GM21786 (cell line): ENCODE data around the gene TRIM22.

Source experiments
- ATAC-seq: cut with Tn5 transposase; IDR thresholded peaks from one replicate; pipeline ENCODE4 v1.9.1; 2021; ENCODE audit not compliant: unreplicated experiment

TRIM22 gene

DNA sequence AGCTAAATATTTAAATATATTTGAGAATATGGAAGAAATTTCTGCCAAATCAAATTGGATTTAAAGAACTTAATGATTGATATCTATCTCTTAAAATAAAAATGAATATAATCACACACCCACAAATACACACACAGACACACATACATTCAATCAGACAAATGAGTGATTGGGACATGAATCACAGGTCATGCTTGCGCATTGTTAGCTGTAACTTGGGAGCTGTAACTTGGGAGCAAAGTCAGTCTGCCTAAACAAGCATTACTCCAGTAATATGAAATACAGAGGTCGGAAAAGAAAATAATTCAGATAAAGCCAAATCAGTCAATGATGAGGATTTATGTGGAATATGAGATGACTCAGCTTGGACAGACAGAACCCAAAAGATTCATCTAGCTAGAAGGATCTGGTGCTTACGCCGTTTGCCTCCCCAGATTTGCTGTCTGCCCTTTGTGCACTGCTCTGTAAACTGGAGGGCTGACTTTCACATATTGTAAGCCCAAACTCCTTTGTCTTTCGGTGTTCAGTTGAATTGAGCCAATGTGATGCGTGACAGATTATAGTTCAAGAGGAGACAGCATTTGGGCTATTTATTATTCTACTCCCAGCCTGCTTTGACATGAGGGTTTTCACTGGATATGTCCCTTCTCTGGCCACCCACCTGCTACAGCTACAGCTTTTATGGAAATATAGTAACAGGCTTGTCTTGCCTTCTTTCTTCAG is 48.2 kb downstream of the TRIM22 start:
- ATAC-seq, result no peak

DNA sequence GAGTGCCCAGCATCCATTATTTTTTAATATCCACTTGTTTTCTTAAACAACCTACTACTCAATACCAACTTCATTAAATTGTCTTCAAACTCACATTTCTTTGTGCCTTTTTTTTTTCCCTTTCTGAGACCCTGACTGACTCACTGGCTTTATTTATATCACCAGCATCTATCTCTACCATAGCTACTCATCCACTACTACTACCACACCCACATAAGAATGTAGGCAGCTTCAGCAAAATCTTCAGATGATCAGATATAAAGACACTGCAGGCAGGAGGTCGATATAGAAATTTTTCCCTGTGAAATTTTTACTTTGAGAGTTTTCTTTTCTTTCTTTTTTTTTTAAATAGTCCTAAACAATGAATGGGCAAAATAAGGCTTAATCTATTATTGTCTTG is 48.8 kb downstream of the TRIM22 start:
- no peak for ATAC-seq

DNA sequence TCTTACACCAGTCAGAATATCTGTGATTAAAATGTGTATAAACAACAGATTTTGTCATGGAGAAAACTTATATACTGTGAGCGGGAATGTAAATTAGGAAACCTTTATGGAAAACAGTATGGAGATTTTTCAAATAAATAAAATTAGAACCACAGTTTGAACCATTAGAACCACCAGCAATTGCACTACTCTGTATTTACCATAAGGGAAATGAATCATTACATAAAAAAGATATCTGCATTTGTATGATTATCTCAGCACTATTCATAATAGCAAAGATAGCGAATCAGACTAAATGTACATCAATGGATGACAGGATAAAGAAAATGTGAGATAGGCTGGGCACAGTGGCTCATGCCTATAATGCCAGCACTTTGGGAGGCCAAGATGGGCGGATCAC is 57.0 kb downstream of the TRIM22 start:
- no peak for ATAC-seq

DNA sequence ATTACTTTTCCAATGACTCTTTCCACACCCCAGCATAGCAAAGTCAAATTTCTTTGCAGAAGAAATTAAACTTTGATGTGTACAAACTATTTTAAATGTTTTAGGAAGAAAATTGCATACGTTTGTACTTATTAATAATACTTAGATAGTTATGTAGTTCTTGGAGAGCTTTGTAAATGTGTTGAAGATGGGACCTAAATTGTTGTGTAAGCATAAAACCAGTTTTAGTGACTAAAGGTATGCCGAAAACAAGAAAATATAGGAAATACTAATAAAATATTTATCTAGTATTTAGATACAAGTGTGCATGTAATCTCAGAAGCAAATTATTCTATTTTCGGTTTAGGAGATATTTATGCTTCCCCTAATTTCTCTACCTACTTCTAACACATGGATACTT is 60.2 kb downstream of the TRIM22 start:
- no peak for ATAC-seq

DNA sequence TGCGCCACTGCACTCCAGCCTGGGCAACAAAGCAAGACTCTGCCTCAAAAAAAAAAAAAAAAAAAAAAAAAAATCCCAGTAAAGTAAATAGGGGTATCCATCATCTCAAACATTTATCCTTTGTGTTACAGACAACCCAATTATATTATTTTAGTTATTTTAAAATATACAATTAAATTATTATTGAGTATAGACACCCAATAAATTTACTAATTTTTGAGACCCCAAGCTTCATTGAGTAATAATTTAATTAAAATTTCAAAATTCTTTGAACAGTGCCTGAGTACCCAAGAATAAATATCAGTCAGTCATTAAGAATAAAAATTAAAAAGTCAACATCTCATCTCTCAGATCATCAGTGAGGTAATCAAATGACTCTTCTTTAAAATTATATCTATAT is 64.4 kb downstream of the TRIM22 start, which contains the start of gene OR52N4:
Gene OR52N4 (plus strand): TSS at position 301 of the 400 bp plus-strand sequence. CDS start 498 bp downstream, outside the sequence.
- ATAC-seq, result no peak
